DOHH2 (cell line): ENCODE results near the gene RLN3.

Experiments
- CTCF ChIP-seq: fragments of 200-600 bp; sonication (generic); IDR thresholded peaks from one replicate; pipeline ENCODE4 v1.5.1; 2014; ENCODE audit warnings: antibody characterized with exemption, mild to moderate bottlenecking, low read depth, low read length; ENCODE audit not compliant: poor library complexity, severe bottlenecking
- EZH2phosphoT487 ChIP-seq: fragments of 200-600 bp; sonication (generic); IDR thresholded peaks from 2 replicates; pipeline ENCODE4 v1.6.1; 2017; ENCODE audit warnings: borderline replicate concordance, mild to moderate bottlenecking, antibody characterized with exemption, low read length, moderate library complexity, mixed read lengths

DNA sequence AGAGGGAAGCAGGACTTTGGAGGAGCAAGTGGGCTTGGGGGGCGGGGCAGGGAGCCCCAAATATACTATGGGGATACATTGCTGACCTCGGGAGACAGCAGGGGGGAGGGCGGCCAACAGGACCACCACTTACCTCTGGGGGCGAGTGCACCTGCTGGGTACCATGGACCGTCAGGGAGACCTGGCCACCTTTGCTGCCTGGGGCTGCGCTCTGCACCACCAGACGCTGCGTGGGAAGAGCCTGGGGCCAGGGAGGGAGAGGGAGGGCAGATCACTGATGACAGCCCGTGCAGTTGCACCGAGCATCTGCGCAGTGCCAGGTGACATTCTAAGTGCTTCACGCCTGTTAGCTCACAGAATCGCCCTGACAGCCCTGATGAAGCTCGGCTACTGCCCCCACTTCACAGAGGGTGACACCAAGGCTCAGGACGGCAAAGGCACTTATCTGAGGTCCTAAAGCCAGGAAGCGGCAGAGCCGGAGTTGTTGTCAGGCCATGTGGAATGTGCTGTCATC, 45.9 kb upstream of the RLN3 start:
- no peak for TF ChIP-seq CTCF
- no peak for TF ChIP-seq EZH2phosphoT487
